HepG2 (cell line): ENCODE results near the gene RIPOR3. TPM values are rescaled to one million over a fixed set of nuclear protein-coding genes. Genes with fewer than 3 reads are reported as not detected.

Experiments used
- BATF2 ChIP-seq: sonication (generic); formaldehyde crosslinking; IDR thresholded peaks from 2 replicates; pipeline ENCODE4 v1.8.0; 2022; ENCODE audit warnings: mild to moderate bottlenecking, missing genetic modification reagents, moderate library complexity
- CENPT ChIP-seq: sonication (generic); formaldehyde crosslinking; IDR thresholded peaks from 2 replicates; pipeline ENCODE4 v1.8.0; 2022; ENCODE audit warnings: low read depth, mild to moderate bottlenecking, moderate library complexity, missing genetic modification reagents
- HOXA3 ChIP-seq: sonication (generic); formaldehyde crosslinking; IDR thresholded peaks from 2 replicates; pipeline ENCODE4 v1.5.0; 2020; ENCODE audit warnings: missing genetic modification reagents
- IRF2 ChIP-seq: IDR thresholded peaks from 2 replicates; pipeline ENCODE4 v1.6.1; 2018; ENCODE audit warnings: missing genetic modification reagents, missing compliant biosample characterization
- JDP2 ChIP-seq: sonication (generic); formaldehyde crosslinking; IDR thresholded peaks from 2 replicates; pipeline ENCODE4 v1.8.1; 2022; ENCODE audit warnings: missing genetic modification reagents, borderline replicate concordance
- KDM1A ChIP-seq: IDR thresholded peaks from 2 replicates; pipeline ENCODE4 v1.6.1; 2016; ENCODE audit warnings: missing compliant biosample characterization
- KDM5A ChIP-seq: fragments of 200-600 bp; sonication (generic); IDR thresholded peaks from 2 replicates; pipeline ENCODE4 v1.7.0; 2018; ENCODE audit warnings: antibody characterized with exemption, mild to moderate bottlenecking, low read length, borderline replicate concordance
- MXD1 ChIP-seq: sonication (generic); formaldehyde crosslinking; IDR thresholded peaks from 2 replicates; pipeline ENCODE4 v1.4.0; 2020; ENCODE audit warnings: mild to moderate bottlenecking, missing genetic modification reagents
- MYPOP ChIP-seq: sonication (generic); formaldehyde crosslinking; IDR thresholded peaks from 2 replicates; pipeline ENCODE4 v1.8.1; 2023; ENCODE audit warnings: mild to moderate bottlenecking, moderate library complexity, missing genetic modification reagents
- NFRKB ChIP-seq: fragments of 450-650 bp; IDR thresholded peaks from 2 replicates; pipeline ENCODE4 v1.6.1; 2017
- PHB2 ChIP-seq: fragments of 450-650 bp; IDR thresholded peaks from 2 replicates; pipeline ENCODE4 v1.6.1; 2018; ENCODE audit not compliant: partially characterized antibody
- PLRG1 ChIP-seq: fragments of 450-650 bp; conservative IDR thresholded peaks from 2 replicates; pipeline ENCODE4 v1.6.1; 2016
- POLR2AphosphoS2 ChIP-seq: IDR thresholded peaks from 2 replicates; pipeline ENCODE4 v1.6.1; 2011; ENCODE audit warnings: low read depth, low read length, improper control_type of control experiment
- REL ChIP-seq: sonication (generic); formaldehyde crosslinking; conservative IDR thresholded peaks from 2 replicates; pipeline ENCODE4 v1.8.0; 2022; ENCODE audit warnings: mild to moderate bottlenecking, missing genetic modification reagents, moderate library complexity
- SAFB2 ChIP-seq: sonication (generic); formaldehyde crosslinking; IDR thresholded peaks from 2 replicates; pipeline ENCODE4 v1.5.1; 2020; ENCODE audit warnings: missing genetic modification reagents, low read depth, mild to moderate bottlenecking, borderline replicate concordance
- TOPORS ChIP-seq: sonication (generic); formaldehyde crosslinking; IDR thresholded peaks from 2 replicates; pipeline ENCODE4 v1.8.0; 2023; ENCODE audit warnings: mild to moderate bottlenecking, missing genetic modification reagents
- ZBTB33 ChIP-seq: sonication (generic); formaldehyde crosslinking; IDR thresholded peaks from 2 replicates; pipeline ENCODE4 v1.4.0; 2020; ENCODE audit warnings: missing genetic modification reagents
- ZNF572 ChIP-seq: sonication (generic); formaldehyde crosslinking; IDR thresholded peaks from 2 replicates; pipeline ENCODE4 v1.5.1; 2020; ENCODE audit warnings: mild to moderate bottlenecking, missing genetic modification reagents
- ZNF609 ChIP-seq: sonication (generic); formaldehyde crosslinking; IDR thresholded peaks from 2 replicates; pipeline ENCODE4 v1.4.0; 2020; ENCODE audit warnings: mild to moderate bottlenecking, missing genetic modification reagents, borderline replicate concordance
- ZNF672 ChIP-seq: sonication (generic); formaldehyde crosslinking; IDR thresholded peaks from 2 replicates; pipeline ENCODE4 v1.8.1; 2022; ENCODE audit warnings: missing genetic modification reagents
- ZSCAN12 ChIP-seq: sonication (generic); formaldehyde crosslinking; IDR thresholded peaks from 2 replicates; pipeline ENCODE4 v1.9.0; 2021; ENCODE audit warnings: mild to moderate bottlenecking, missing genetic modification reagents
- ZSCAN29 ChIP-seq: sonication (generic); formaldehyde crosslinking; conservative IDR thresholded peaks from 2 replicates; pipeline ENCODE4 v1.4.0; 2020; ENCODE audit warnings: mild to moderate bottlenecking, missing genetic modification reagents
- polyA plus RNA-seq, 8 experiments: library from polyadenylated mRNA; depleted of rRNA in 3 of 8; stranded (reverse) in 7 of 8; unstranded in 1 of 8; fragments of >200 nt; fragmentation: Illumina TruSeq in 4 of 8; extraction: Trizol in 4 of 8; gene quantifications; 2 replicates each; pipeline versions ENCODE4 v1.2.1 to v1.2.3, GENCODE V29; 2011 to 2016; ENCODE audit warnings: low read depth in 4 of 8, missing spikeins in 1 of 8, mixed read lengths in 1 of 8; ENCODE audit not compliant: insufficient read depth in 1 of 8
- total RNA-seq, 5 experiments: library from RNA; depleted of rRNA; stranded (reverse); fragments of >200 nt; fragmentation: Illumina TruSeq; extraction: Trizol; gene quantifications; 2 replicates each; pipeline ENCODE4 v1.2.3, GENCODE V29; 2016; ENCODE audit warnings: low read depth in 1 of 5

The RIPOR3 gene
- total and polyA plus RNA-seq, 2 of the 13 experiments (the other 11 are each of a cell fraction or from before 2014, with no cell fraction given) = 0.18 TPM; not detected in 1

- TF ChIP-seq IRF2 (CRISPR knock-in tag) = peak; percentile 84; the same call in 1 of the 2 replicates
- TF ChIP-seq ZSCAN12 (CRISPR knock-in tag) = no peak
- TF ChIP-seq PHB2 = no peak
- no peak for TF ChIP-seq TOPORS (CRISPR knock-in tag)
- no peak for TF ChIP-seq PLRG1
- no peak for TF ChIP-seq KDM1A (CRISPR knock-in tag)
- TF ChIP-seq KDM5A = no peak
- no peak for TF ChIP-seq NFRKB
- TF ChIP-seq JDP2 = no peak
- TF ChIP-seq POLR2AphosphoS2 = no peak
- TF ChIP-seq MXD1 = 0 out of 2 replicates have a peak, but pooled peaks have one; percentile 22
- no peak for TF ChIP-seq ZNF672 (CRISPR knock-in tag)
- TF ChIP-seq CENPT (CRISPR knock-in tag) = no peak
- no peak for TF ChIP-seq REL (CRISPR knock-in tag)
- TF ChIP-seq ZNF572 (CRISPR knock-in tag) = 0 out of 2 replicates have a peak, but pooled peaks have one; percentile 70
- TF ChIP-seq ZSCAN29 (CRISPR knock-in tag) = peak; percentile 95
- TF ChIP-seq MYPOP (CRISPR knock-in tag) = no peak; the same call in 1 of the 2 replicates
- peak; percentile 87 for TF ChIP-seq HOXA3 (CRISPR knock-in tag)
- TF ChIP-seq SAFB2 = no peak
- peak; percentile 59; the same call in 1 of the 2 replicates for TF ChIP-seq ZBTB33 (CRISPR knock-in tag)
- peak; percentile 90 for TF ChIP-seq ZNF609
- TF ChIP-seq BATF2 (CRISPR knock-in tag) = no peak
These were observed 15.5 kb downstream of the RIPOR3 start (continued) for GRCh38 chr20:50675671-50676376.
